Loucy (cell line): ENCODE results near the gene TJP3.

ENCODE experiments used
- EZH2phosphoT487 ChIP-seq: fragments of 200-600 bp; IDR thresholded peaks from 2 replicates; pipeline ENCODE4 v1.6.1; 2018; ENCODE audit warnings: antibody characterized with exemption, mild to moderate bottlenecking, moderate library complexity, borderline replicate concordance
- TF ChIP-seq, protein P1 (sequence below): fragments of 200-600 bp; sonication (generic); conservative IDR thresholded peaks from 2 replicates; pipeline ENCODE4 v1.5.1; 2014; ENCODE audit warnings: mild to moderate bottlenecking, antibody characterized with exemption, low read length

DNA sequence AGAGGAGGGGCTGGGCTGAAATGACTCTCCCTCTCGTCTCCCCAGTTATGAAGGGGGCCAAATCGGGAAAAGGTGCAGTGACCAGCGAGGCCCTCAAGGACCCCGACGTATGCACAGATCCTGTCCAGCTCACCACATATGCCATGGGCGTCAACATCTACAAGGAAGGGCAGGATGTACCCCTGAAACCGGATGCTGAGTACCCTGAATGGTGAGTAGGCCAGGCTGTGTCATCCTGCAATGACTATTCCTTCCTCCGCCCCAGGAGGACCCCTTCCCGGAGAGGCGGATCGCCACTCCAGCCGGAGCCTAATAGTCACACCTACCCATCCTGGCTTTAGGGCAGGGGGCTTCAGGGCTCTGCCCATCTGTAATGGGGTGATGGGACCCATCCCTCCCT lies 56.9 kb downstream of the TJP3 start:
- no peak for TF ChIP-seq EZH2phosphoT487
- TF ChIP-seq, protein P1, sequence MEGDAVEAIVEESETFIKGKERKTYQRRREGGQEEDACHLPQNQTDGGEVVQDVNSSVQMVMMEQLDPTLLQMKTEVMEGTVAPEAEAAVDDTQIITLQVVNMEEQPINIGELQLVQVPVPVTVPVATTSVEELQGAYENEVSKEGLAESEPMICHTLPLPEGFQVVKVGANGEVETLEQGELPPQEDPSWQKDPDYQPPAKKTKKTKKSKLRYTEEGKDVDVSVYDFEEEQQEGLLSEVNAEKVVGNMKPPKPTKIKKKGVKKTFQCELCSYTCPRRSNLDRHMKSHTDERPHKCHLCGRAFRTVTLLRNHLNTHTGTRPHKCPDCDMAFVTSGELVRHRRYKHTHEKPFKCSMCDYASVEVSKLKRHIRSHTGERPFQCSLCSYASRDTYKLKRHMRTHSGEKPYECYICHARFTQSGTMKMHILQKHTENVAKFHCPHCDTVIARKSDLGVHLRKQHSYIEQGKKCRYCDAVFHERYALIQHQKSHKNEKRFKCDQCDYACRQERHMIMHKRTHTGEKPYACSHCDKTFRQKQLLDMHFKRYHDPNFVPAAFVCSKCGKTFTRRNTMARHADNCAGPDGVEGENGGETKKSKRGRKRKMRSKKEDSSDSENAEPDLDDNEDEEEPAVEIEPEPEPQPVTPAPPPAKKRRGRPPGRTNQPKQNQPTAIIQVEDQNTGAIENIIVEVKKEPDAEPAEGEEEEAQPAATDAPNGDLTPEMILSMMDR, result no peak
